GM21717 (cell line): Measurements from ENCODE around the gene B3GNT3.

Experiments used
- ATAC-seq: cut with Tn5 transposase; IDR thresholded peaks from one replicate; pipeline ENCODE4 v1.9.1; 2021; ENCODE audit warnings: mild to moderate bottlenecking, moderate library complexity; ENCODE audit not compliant: unreplicated experiment

B3GNT3 gene

GRCh38 chr19:17794731-17795494 is at the start of gene B3GNT3:
B3GNT3 (plus strand) TSS chr19:17795138; CDS start chr19:17807808, 12,670 bp downstream.
- no peak for ATAC-seq

- ATAC-seq = peak; percentile 51
These were observed 47.5 kb upstream of the B3GNT3 start for GRCh38 chr19:17747205-17748098.

- ATAC-seq = no peak
These were observed 45.9 kb upstream of the B3GNT3 start for GRCh38 chr19:17748884-17749638.

GRCh38 chr19:17749912-17750317 is 45.0 kb upstream of the B3GNT3 start:
- ATAC-seq = no peak

GRCh38 chr19:17751103-17751911 is 43.6 kb upstream of the B3GNT3 start, which contains the start of gene FCHO1:
FCHO1 (plus strand) TSS chr19:17751477; CDS start chr19:17755165, 3,688 bp downstream.
- ATAC-seq = no peak

GRCh38 chr19:17751912-17752273 is 43.0 kb upstream of the B3GNT3 start:
- no peak for ATAC-seq

- ATAC-seq = no peak
These were observed 41.9 kb upstream of the B3GNT3 start for GRCh38 chr19:17752865-17753639.

- no peak for ATAC-seq
These were observed 41.0 kb upstream of the B3GNT3 start for GRCh38 chr19:17753976-17754375.

- no peak for ATAC-seq
These were observed 40.1 kb upstream of the B3GNT3 start for GRCh38 chr19:17754634-17755442.

- ATAC-seq = no peak
These were observed 39.5 kb upstream of the B3GNT3 start for GRCh38 chr19:17755443-17755890.

GRCh38 chr19:17755977-17756670 is 38.8 kb upstream of the B3GNT3 start:
- ATAC-seq = no peak

GRCh38 chr19:17757125-17757524 is 37.8 kb upstream of the B3GNT3 start:
- no peak for ATAC-seq

- no peak for ATAC-seq
These were observed 36.4 kb upstream of the B3GNT3 start for GRCh38 chr19:17758515-17758914.

GRCh38 chr19:17761148-17761547 is 33.8 kb upstream of the B3GNT3 start:
- no peak for ATAC-seq

- ATAC-seq = no peak
These were observed 32.3 kb upstream of the B3GNT3 start for GRCh38 chr19:17762505-17763229.

GRCh38 chr19:17764348-17764747 is 30.6 kb upstream of the B3GNT3 start:
- no peak for ATAC-seq

- ATAC-seq = no peak
These were observed 29.8 kb upstream of the B3GNT3 start for GRCh38 chr19:17765069-17765618.
